ENCODE measurements around the gene ARHGEF10L.
"Not testable (repeated sequence)": the region's sequence is repeated elsewhere in the genome, so short reads cannot be mapped to it uniquely, and the experiment has no call there.

ARHGEF10L gene

GRCh38 chr1:17615157-17615556, 75.7 kb downstream of the ARHGEF10L start:
- DNase-seq = no peak

- DNase-seq = no peak
These were observed 76.5 kb downstream of the ARHGEF10L start for GRCh38 chr1:17615959-17616358.

GRCh38 chr1:17616731-17617279, 77.3 kb downstream of the ARHGEF10L start:
- DNase-seq = no peak

- DNase-seq = no peak
These were observed 78.5 kb downstream of the ARHGEF10L start for GRCh38 chr1:17617787-17618557.

GRCh38 chr1:17618558-17619247, 79.2 kb downstream of the ARHGEF10L start:
- no peak for DNase-seq

GRCh38 chr1:17620448-17620847, 81.0 kb downstream of the ARHGEF10L start:
- DNase-seq = no peak

GRCh38 chr1:17621691-17622090, 82.2 kb downstream of the ARHGEF10L start:
- DNase-seq = no peak

GRCh38 chr1:17622823-17623222, 83.3 kb downstream of the ARHGEF10L start:
- DNase-seq = no peak

GRCh38 chr1:17624611-17625233, 85.2 kb downstream of the ARHGEF10L start:
- no peak for DNase-seq

GRCh38 chr1:17627239-17628052, 87.9 kb downstream of the ARHGEF10L start:
- no peak for DNase-seq

GRCh38 chr1:17629046-17629445, 89.5 kb downstream of the ARHGEF10L start:
- DNase-seq = not testable (repeated sequence)

GRCh38 chr1:17629460-17629859, 90.0 kb downstream of the ARHGEF10L start:
- DNase-seq = no peak

GRCh38 chr1:17630048-17630830, 90.7 kb downstream of the ARHGEF10L start:
- DNase-seq = no peak

GRCh38 chr1:17630986-17631385, 91.5 kb downstream of the ARHGEF10L start:
- no peak for DNase-seq

GRCh38 chr1:17631410-17631809, 91.9 kb downstream of the ARHGEF10L start:
- no peak for DNase-seq

GRCh38 chr1:17632106-17632505, 92.6 kb downstream of the ARHGEF10L start:
- DNase-seq = no peak

GRCh38 chr1:17632541-17633184, 93.2 kb downstream of the ARHGEF10L start:
- DNase-seq = no peak

GRCh38 chr1:17633654-17634053, 94.2 kb downstream of the ARHGEF10L start:
- DNase-seq = no peak

- DNase-seq = no peak
These were observed 95.8 kb downstream of the ARHGEF10L start for GRCh38 chr1:17635276-17635675.

GRCh38 chr1:17635811-17636210, 96.3 kb downstream of the ARHGEF10L start:
- DNase-seq = no peak

GRCh38 chr1:17636612-17637011, 97.1 kb downstream of the ARHGEF10L start:
- no peak for DNase-seq
